GM19452 (cell line): Measurements from ENCODE around the gene PCDHGA3.
"Not testable (repeated sequence)": the region's sequence is repeated elsewhere in the genome, so short reads cannot be mapped to it uniquely, and the experiment has no call there.

Source experiments
- ATAC-seq: cut with Tn5 transposase; IDR thresholded peaks from one replicate; pipeline ENCODE4 v1.9.1; 2021; ENCODE audit not compliant: unreplicated experiment

PCDHGA3 gene

DNA sequence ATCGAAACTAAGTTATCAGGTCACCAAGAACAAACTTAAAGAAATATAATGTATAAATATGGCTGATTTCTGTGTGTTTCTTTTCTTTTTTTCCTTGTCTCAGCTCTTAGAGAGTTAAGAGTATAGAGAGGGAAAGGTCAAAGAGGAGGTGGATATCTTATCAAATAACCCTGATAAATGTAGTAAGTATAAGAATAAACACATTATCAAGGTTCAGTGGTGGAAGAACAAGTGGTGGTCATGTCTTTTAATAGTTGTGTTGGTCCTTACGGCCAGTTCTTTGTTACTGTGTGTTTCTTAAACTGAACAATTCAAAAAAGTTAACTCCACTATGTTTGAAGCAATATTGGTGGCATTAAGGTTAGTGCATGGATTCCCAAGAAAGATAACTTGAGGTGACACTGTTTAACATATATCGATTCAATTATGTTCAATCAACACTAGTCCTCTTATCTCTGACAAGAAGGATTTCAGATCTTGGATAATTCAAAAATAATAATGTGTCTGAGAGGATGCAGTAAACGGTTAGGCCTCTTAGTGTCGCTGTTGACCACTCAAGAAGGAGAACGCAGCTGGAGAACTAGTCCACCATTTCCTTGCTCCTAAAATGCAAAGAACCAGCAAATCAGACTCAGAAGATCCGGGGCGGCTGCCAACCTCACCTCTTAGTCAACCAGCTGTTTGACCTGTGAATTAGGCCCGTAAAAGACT is at the start of gene PCDHGA3:
Gene PCDHGA3 (plus strand): TSS at position 588 of the 711 bp plus-strand sequence. CDS start 205 bp downstream, outside the sequence.
- no peak for ATAC-seq

DNA sequence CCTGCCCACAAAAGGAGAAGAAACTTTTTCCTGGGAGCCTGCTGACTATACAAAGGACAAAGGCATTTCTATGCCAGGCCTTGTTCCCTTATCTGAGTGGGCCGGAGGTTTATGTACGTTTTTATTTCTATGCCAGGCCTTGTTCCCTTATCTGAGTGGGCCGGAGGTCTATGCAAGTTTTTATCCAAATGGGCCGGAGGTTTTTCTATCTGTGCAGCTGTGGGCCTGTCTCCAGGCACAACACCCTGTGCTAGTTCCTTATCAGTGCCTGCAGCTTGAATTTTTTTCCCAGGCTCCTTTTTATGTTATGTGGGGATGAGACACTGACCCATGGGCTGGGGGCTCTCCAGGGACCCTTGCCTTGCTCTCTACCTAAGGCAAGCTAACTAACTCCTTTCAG is 45.3 kb upstream of the PCDHGA3 start:
- ATAC-seq: no peak

DNA sequence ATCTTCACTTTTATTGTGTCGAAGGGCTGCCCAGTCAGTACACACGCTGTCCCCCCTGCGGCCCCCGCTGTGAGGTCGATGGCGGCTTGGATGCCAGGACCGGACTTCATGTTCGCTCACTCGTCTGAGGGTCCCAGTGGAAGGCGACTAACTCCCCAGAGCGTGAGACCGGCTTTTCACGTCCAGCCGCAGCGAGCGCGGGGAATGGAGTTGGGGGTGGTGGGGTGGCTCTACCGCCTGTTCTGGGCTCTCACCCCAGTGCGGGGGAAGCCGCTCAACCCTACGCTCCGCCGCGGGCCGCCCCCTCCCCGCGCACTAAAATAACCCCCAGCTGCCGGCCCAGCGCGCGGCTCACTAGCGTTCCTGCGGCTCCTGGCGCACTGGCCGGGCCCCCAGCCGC is 39.9 kb upstream of the PCDHGA3 start, which contains the start of gene SLC25A2:
Gene SLC25A2 (minus strand): TSS at position 294 of the 400 bp plus-strand sequence. CDS start 184 bp downstream, at position 110.
- no peak for ATAC-seq

DNA sequence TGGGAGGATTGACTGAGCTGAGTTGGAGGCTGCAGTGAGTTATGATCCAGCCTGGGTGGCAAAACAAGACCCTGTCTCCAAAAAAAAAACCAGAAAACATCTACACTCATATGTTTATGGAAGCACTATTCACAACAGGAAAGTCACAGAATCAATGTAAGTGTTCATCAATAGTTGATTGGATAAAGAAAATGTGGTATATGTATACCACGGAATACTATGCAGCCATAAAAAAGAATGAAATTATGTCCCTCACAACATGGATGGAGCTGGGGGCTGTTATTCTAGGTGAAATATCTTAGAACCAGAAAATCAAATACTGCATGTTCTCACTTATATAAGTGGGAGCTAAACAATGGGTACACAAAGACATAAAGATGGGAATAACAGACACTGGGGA is 37.0 kb upstream of the PCDHGA3 start:
- no peak for ATAC-seq

DNA sequence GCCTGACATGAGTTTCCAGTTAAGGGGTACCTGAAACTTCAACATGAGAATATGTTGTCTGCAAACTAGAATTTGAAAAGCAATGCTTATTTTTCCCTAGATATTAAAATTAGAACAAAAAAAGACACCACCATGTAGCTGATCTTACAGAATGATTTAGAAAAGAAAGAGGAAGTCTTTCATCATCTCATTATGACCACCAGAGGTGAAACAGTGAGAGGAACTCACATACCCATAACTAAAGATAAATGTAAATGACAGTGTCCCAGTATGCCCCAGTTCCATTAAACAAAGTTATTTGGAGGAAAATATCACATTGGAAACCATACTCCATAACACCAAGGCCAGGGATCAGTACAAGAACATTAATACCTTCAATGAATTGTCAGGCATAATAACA is 29.9 kb upstream of the PCDHGA3 start:
- ATAC-seq: no peak

DNA sequence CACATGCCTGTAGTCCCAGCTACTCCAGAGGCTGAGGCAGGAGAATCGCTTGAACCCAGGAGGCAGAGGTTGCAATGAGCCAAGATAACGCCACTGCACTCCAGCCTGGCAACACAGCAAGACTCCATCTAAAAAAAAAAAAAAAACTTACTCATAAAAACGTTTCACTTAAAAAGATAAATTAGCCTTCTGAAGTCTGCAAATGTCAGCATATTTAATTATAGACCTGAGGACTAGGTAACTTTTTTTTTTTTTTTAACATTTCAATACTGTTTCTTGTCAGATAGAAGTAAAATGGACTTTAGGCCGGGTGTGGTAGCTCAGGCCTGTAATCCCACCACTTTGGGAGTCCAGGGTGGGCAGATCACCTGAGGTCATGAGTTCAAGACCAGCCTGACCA is 26.7 kb upstream of the PCDHGA3 start:
- not testable (repeated sequence) for ATAC-seq

DNA sequence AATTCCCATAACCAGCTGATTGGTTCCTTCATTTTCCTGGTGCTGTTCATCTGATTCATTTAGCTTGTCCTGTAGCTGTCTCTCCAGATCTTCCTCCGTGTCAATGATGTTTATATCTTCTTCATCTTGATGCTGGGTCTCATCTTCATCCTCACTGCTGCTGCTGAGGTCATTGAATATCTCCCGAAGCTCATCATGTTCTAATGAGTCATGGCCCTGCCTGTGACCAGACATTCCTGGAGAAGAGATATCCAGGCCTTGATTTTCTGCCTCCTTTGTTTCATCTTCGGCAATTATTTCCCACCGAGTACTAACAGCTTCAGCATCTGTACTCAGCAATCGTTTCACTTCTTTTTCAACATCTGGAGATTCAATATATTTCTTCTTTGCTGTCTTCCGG is 24.4 kb upstream of the PCDHGA3 start:
- ATAC-seq: no peak

DNA sequence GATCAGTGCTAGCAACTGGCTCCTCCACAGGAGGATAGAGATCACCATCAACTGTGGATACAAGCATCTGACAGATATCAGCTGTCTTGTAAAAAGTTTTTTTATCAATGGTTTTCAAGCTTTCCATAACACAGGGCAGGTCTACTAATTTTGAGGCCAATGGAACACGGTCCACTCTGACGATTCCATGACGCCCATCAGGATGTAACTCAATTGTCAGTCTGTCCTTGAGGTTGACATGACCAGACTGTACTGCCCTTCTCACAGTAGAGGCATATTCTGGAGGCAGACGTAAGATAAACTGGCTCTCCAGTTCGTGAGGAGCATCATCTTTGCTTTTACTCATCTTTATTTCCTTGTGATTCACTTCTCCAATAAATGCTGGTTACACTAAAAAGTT is 23.9 kb upstream of the PCDHGA3 start:
- ATAC-seq: no peak

DNA sequence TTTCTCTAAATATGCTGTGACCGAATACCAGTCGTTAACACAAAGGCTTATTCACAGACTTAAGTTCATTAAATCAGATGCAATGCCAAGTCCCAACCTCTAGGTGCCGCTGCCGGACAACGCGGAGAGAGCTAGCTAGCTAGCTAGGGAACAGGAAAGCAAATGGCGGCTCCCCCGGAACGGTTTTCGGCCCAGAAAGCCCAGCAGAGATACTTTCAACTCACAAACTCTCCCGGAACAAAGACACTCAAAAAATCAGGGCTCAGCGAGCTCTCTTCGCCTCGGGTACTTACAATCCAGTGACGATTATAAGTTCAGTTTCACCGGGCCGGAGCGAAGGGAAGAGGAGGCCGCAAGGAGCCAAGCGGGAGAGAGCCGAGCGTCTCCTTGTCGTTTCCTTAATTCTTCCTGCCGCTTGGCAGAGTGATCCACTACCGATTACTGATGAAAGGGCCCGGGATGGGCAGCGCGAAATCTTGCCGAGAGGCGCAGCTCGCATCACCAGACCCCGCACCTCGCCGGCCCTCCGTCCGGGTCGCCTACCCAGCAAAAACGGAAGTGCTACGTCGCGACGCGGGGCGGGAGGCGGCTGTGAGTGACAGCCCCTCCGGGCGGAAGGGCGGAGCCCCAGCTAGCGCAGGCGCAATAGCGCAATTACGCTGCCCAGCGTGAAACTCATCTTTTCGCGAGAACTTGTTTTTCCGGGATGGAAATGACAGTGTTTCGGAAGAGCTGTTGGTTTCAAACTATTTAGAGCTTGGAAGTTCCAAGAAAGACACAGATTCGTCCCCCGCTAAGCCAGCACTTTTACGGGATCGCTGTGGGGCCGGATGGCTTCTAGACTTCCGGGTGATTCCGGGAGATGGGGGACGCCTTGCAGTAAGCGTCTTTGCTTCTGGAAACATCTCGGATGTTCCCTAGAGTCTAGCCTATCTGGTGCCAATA is 23.1 kb upstream of the PCDHGA3 start, which contains the start of gene TAF7:
Gene TAF7 (minus strand): TSS at position 560 of the 945 bp plus-strand sequence. CDS start 740 bp downstream, outside the sequence.
- peak; percentile 95 for ATAC-seq

DNA sequence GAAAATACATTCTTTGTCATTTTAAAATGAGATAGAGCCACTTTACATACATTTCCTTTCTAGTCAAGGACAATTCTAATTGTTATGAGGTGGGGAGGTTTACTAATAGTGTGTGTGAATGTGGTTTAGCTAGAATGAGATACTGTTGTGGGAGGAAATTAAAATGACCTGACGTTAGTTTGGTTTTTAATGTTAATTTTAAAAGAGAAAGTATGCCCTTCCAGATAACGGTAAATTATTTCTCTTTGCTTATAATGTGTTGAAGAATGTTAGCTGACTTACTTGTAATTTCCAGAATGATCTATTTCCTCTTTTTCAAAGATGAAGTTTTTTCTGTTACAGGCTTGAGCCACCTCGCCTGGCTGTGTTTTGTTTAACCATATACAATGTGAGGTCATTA is 21.4 kb upstream of the PCDHGA3 start:
- ATAC-seq: no peak

DNA sequence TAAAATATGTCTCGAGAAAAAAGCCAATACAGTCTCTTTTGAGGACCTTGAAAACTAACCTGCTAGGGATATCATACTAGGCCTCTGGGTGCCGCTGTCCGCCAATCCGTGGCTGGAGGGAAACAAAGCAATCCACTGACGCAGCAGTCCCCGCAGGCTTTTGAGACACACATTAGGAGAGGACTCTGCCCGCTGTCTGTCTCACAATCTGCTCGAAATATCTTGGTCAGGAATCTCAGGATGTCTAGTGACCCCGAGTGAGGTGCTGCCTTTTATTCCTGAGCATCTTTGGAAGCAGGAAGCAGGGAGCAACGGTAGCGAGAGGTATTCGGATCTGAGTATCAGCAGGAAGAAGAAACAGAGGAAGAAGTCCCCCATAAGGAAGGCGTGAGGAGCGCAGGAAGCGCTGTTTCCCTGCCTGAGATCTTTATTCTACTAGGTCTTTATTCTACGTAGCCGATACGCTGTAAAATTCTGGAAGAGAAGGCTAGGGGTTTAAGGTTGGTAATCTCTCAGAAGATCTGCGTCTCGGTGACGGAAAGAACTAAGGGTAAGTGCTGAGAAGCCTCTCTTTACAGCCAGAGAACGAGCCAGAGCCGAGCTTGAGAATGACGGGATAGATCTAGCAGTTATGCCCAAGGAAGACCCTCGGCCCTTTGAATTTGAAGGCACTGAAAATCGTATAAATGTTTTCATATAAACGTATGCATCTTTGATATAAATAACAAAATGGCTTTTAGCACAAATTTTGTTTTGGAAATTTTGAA is 17.4 kb upstream of the PCDHGA3 start:
- peak; percentile 57 for ATAC-seq

DNA sequence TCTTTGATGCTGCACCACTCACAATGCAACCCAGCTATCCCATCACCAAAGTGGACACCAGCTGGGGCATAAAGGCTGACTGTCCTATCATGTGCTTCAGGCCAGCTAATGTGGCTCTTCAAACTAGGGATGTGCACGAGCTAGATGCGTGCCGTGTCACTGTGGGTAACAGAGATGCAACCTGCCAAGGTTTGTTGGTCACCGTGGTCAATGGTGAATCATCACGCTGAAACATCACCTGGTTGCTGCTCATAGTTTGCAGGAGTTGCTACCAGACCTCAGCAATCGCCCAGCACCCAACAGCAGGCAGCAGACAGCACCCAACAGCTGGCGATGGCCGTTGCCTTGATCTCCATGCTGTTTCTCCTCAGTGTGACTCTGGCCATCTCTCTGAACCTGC is 15.4 kb upstream of the PCDHGA3 start:
- no peak for ATAC-seq

DNA sequence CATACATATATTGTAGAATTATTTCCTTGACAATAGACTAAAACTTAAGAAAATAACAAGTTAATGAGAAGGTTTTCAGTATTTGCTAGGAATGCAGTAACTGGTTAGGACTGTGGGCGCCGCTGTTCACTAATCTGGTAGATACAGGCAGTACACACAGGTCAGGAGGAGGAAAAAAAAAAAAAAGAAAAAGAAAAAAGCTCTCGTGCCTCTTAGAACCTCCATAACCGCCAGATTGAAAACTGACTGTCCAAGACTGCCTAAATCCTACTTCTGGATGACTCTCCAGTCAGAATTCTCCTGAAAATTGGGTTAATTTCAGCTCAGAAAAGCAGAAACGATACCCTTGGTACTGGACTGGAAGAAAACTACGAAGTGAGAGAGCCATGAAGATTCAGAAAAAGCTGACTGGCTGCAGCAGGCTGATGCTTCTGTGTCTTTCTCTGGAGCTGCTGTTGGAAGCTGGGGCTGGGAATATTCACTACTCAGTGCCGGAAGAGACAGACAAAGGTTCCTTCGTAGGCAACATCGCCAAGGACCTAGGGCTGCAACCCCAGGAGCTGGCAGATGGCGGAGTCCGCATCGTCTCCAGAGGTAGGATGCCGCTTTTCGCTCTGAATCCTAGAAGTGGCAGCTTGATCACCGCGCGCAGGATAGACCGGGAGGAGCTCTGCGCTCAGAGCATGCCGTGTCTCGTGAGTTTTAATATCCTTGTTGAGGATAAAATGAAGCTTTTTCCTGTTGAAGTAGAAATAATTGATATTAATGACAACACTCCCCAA is 13.1 kb upstream of the PCDHGA3 start, which contains the start of gene PCDHGA1:
Gene PCDHGA1 (plus strand): TSS at position 216 of the 782 bp plus-strand sequence.
- ATAC-seq: no peak

DNA sequence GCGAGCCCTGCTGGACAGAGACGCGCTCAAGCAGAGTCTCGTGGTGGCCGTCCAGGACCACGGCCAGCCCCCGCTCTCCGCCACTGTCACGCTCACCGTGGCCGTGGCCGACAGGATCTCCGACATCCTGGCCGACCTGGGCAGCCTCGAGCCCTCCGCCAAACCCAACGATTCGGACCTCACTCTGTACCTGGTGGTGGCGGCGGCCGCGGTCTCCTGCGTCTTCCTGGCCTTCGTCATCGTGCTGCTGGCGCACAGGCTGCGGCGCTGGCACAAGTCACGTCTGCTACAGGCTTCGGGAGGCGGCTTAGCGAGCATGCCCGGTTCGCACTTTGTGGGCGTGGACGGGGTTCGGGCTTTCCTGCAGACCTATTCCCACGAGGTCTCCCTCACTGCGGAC is 11.1 kb upstream of the PCDHGA3 start:
- not testable (repeated sequence) for ATAC-seq

DNA sequence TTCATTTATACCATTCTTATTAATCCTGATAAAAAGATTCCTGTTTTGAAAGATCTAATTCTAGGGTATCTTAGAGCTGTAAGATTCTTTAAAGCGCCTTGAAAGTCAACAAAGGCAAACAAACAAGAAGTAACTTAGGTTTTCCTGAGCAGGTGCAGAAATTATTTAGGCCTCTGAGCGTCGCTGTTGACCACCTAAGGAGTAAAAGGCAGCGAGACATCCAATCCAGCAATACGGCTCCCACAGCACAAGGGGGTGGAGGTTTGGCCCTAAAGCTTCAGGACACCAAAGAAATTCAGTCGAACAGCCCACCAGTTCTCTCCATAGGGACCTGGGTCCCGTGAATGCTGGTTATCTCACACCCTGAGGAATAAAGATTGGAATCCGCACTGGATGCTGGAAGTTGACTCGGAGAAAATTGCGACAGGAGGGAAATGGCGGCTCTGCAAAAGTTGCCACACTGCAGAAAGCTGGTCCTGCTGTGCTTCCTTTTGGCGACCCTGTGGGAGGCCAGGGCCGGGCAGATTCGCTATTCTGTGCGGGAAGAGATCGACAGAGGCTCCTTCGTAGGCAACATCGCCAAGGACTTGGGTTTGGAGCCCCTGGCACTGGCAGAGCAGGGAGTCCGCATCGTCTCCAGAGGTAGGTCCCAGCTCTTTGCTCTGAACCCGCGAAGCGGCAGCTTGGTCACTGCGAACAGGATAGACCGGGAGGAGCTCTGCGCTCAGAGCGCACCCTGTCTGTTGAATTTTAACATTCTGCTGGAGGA is 4.9 kb upstream of the PCDHGA3 start, which contains the start of gene PCDHGA2:
Gene PCDHGA2 (plus strand): TSS at position 223 of the 769 bp plus-strand sequence.
- ATAC-seq: no peak

DNA sequence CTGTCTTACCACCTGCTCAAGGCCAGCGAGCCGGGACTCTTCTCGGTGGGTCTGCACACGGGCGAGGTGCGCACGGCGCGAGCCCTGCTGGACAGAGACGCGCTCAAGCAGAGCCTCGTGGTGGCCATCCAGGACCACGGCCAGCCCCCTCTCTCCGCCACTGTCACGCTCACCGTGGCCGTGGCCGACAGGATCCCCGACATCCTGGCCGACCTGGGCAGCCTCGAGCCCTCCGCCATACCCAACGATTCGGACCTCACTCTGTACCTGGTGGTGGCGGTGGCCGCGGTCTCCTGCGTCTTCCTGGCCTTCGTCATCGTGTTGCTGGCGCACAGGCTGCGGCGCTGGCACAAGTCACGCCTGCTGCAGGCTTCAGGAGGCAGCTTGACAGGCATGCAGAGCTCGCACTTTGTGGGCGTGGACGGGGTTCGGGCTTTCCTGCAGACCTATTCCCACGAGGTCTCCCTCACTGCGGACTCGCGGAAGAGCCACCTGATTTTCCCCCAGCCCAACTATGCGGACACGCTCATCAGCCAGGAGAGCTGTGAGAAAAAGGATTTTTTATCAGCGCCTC is 2.8 kb upstream of the PCDHGA3 start:
- ATAC-seq: not testable (repeated sequence)

DNA sequence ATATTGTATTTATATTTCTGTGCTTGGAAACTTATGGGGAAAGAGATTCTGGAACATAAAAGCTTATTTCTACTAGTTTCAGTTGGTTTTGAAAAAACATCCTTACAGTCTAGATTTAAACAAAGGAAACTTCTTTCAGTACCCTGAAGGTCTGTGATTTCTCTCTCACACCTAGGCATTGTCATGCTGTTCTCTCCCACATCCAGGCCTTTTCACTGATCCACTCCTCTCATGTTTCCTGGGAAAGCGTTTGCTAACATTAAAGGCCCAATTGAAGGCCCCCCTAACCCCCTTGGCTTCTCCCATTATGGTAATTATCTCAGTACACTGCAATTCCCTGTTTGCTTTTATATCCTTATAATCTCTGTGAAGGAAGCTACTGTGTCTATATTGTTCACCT is 856 bp upstream of the PCDHGA3 start:
- ATAC-seq: no peak

DNA sequence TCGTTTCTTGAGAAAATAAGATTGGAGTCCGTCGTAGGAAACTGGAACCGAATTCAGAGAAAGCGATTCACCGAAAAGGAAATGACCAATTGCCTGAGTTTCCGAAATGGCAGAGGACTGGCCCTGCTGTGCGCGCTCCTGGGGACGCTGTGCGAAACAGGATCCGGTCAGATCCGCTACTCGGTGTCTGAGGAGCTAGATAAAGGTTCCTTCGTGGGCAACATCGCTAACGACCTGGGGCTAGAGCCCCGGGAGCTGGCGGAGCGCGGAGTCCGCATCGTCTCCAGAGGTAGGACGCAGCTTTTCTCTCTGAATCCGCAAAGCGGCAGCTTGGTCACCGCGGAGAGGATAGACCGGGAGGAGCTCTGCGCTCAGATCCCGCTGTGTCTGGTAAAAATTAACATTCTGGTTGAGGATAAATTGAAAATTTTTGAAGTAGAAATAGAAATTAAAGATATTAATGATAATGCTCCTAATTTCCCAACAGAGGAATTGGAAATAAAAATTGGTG is 379 bp downstream of the PCDHGA3 start:
- no peak for ATAC-seq

DNA sequence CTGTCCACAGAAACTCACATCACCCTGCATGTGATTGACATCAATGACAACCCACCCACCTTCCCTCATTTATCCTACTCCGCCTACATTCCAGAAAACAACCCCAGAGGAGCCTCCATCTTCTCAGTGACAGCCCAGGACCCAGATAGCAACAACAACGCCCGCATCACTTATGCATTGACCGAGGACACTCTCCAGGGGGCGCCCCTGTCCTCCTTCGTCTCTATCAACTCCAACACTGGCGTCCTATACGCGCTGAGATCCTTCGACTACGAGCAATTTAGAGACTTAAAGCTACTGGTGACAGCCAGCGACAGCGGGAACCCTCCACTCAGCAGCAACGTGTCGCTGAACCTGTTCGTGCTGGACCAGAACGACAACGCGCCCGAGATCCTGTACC is 1.7 kb downstream of the PCDHGA3 start:
- ATAC-seq: no peak
